Left kidney (tissue), 2 donors: ENCODE results near the gene EXOC1L. TPM values are rescaled to one million over a fixed set of nuclear protein-coding genes. Genes with fewer than 3 reads are reported as not detected.
"Not testable (repeated sequence)": the region's sequence is repeated elsewhere in the genome, so short reads cannot be mapped to it uniquely, and the experiment has no call there.

Experiments
- DNase-seq: peaks from one replicate; pipeline ENCODE4 v3.0.0-alpha.2; 2013
- polyA plus RNA-seq: library from polyadenylated mRNA; unstranded; fragments of 120-200 nt; gene quantifications from one replicate; pipeline ENCODE4 v1.2.1, GENCODE V29; 2013; ENCODE audit not compliant: insufficient read length

EXOC1L gene
- polyA plus RNA-seq, 1 donor = not detected

DNA sequence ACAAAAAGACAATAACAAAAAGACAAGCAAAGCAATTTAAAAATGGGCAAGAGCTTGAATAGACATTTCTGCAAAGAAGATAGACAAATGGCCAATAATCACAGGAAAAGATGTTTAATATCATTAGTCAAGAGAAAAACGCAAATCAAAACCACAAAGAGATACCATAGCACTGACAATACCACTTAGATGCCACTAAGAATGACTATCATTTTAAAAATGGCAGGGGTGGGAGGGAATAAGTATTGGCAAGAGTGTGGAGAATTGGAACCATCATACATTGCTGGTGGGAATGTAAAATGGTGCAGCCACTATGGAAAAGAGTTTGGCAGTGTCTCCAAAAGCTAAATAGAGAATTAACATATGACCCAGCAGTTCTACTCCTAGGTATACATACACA, 18.8 kb downstream of the EXOC1L start:
- no peak for DNase-seq

DNA sequence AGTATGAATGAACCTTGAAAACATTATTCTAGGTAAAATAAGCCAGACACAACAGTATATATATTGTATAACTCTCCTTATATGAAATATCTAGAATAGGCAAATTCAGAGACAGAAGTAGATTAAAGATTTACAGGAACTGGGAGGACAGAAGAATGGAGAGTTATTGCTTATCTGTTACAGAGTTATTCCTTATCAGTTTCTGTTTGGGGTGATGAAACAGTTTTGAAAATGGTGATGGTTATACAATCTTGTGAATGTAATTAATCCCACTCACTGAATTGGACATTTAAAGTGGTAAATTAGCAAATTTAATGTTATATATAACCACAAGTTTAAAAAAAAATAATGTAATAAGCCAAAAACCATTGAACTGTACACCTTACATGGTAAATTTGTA, 19.4 kb downstream of the EXOC1L start:
- no peak for DNase-seq

DNA sequence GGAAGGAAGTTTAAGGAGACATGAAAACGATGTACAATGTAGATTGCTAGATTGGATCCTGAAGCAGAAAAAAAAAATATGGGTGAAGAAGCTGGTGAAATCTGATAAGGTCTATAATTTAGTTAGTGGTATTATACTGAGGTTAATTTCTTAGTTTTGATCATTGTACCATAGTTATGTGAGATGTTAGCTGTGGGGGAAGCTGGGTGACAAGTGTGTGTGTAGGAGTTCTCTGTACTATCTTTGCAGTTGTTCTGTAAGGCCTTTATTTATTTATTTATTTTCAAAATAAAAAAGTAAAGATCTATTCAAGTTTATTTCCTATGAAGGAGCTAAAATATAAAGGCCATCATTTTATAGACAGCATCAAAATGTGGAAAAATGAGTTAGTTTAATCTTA, 21.4 kb downstream of the EXOC1L start:
- no peak for DNase-seq

DNA sequence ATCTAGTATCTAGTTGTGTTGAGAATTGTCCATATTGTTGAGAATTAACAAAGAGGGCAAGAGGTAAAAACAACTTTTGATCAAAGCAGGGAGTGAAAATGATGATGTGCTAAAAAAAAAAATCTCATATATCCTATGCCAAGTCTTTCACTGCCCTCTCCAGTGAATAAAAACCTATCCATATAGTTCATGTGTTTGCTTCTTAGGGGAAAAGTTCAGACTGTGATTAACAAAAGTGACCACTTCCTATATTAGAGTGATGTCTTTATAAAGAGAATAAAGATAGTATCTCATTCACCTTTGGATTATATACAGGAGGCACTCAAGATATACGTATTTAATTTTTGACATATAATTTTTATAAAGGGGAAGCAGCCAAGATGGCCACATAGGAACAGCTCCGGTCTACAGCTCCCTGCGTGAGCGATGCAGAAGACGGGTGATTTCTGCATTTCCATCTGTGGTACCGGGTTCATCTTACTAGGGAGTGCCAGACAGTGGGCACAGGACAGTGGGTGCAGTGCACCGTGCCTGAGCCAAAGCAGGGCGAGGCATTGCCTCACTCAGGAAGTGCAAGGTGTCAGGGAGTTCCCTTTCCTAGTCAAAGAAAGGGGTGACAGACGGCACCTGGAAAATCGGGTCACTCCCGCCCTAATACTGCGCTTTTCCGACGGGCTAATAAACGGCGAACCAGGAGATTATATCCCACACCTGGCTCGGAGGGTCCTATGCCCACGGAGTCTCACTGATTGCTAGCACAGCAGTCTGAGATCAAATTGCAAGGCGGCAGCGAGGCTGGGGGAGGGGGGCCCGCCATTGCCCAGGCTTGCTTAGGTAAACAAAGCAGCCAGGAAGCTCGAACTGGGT, 22.0 kb downstream of the EXOC1L start:
- not testable (repeated sequence) for DNase-seq

DNA sequence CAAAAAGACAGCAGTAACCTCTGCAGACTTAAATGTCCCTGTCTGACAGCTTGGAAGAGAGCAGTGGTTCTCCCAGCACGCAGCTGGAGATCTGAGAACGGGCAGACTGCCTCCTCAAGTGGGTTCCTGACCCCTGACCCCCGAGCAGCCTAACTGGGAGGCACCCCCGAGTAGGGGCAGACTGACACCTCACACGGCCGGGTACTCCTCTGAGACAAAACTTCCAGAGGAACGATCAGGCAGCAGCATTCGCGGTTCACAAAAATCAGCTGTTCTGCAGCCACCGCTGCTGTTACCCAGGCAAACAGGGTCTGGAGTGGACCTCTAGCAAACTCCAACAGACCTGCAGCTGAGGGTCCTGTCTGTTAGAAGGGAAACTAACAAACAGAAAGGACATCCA, 22.7 kb downstream of the EXOC1L start:
- DNase-seq = not testable (repeated sequence)

DNA sequence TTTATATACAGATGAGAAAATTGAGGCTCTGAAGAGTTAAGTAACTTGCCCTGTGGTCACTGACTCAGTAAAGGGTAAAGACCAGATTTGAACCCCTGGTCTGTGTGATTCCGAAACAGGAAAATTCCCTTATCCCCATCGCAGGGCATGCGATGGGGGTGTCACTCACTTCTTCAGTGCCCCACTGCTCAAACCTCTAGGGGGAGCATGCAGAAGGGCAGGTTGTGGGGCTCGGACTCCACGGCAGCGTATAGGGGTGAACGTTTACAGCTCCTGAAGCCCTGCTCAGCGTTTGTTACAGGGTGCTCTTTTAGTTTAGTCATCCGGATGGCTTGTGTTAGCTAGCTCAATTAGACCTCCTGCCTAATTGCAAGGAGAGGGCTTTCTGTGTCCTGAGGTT, 30.1 kb downstream of the EXOC1L start:
- no peak for DNase-seq

DNA sequence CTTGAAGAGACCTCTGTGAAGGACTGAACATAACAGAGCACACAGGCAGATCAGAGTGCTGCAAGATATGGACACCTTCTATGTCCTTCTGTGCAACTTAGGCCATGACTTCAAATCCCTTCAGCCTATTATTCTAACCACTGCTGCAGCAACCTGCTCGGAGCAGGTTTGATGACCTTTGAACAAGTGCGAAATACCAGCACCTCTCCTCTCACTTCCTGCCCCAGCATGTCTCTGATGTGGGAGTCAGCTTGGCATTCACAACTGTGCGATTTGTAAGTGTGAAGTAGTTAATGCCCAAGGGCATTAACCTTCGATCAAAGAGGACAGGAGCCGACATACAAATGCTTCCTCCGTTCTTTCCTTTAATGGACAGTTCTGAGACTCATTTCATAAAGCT, 32.3 kb downstream of the EXOC1L start:
- no peak for DNase-seq

DNA sequence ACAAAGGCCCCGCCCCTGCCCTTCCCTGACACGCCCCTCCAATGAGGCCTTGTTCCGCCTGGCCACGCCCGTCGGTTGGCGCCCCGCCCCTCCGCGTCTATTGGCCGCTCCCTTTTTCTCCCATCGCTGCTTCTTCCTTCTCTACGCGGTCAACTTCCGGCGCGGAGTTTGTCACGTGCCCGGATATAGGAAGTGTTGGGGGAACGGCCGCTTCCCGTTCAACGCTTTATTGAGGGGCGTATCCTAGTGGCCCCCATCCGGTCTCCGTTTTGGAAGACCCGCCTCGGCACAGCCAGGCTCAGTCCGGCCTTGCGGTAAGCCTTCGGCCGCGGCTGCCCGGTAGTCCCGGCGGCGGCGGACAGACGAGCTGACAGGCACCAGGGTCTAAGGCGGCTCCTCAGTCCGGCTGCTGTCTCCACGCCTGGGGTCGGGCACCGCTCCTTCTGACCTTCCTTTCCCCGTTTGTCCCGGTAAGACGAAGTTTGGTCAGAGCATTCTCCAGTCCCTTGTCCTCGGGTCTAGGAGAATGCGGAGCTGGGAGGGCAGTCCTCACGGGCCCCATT, 34.0 kb downstream of the EXOC1L start, which contains the start of gene EXOC1:
TSS of gene EXOC1 (plus strand) at position 165 of the 563 bp plus-strand sequence. CDS start 4,676 bp downstream, outside the sequence.
- DNase-seq = peak; percentile 96

DNA sequence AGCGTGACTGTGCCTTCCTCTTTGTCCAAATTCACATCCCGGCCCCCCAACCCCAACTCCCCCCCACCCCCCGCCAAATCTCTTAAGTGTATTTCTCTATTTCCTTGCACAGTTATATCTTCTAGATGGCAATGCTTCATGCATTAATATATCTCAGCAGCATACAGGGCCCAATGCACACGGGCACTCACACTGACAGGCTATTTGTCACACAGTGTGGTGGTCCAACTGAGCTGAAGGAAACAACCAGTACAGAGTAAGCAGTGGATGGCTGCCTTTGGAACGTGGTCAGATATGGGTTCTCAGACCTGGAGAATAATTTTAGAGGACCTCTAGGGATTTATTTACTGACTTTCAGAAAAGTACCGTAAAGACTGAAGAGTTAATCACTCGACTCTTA, 34.5 kb downstream of the EXOC1L start:
- DNase-seq = no peak

DNA sequence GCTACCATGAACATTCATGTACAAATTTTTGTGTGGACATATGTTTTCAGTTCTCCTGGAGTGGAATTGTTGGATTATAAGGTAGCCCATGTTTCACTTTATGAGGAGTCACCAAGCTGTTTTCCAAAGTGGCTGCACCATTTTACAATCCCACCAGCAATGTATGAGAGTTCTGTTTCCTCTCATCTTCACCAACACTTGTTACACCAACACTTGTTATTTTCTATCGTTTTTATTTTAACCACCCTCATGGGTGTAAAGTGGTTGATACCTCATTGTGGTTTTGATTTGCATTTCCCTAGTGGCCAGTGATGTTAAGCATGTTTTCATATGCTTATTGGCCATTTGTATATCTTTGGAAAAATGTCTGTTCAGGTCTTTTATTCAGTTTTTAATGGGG, 38.0 kb downstream of the EXOC1L start:
- no peak for DNase-seq

DNA sequence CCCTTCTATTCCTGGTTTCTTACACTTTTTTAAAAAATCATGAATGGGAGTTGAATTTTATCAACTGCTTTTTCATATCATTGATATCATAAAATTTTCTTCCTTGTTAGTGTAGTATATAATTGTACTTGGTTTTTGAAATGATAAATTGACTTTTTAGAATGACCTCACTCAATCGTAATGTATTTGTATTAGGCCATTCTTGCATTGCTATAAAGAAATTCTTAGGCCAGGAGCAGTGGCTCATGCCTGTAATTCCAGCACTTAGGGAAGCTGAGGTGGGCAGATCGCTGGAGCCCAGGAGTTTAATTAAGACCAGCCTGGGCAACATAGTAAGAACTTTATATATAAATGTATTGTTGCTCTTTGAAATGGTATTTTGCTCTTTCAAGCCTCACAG, 40.1 kb downstream of the EXOC1L start:
- no peak for DNase-seq

DNA sequence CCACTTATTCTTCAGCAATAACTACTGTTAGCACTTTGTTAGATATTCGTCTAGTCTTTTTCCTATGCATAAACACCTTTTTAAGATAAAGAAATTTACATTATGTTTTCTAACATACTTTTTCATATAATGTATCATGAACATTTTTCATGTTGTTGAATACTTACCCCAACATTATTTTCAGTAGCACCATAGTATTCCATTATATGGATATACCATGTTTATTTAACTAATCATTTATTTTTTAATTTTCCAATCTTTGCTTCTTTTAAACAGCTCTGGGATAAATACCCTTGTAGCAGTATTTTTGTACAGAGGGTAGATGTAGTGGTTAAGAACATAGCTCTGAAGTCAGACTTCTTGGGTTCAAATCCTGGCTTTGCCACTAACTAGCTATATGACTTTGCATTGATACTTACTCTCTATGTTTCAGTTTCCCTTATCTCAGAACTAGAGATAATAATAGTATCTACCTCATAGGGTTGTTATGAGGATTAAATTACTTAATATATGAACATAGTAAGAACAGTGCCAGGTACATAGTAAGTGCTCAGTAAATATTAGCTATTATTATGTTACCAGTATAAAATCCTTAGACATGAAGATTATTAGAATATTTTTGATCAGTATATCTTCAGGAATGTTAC, 45.1 kb downstream of the EXOC1L start:
- DNase-seq = no peak

DNA sequence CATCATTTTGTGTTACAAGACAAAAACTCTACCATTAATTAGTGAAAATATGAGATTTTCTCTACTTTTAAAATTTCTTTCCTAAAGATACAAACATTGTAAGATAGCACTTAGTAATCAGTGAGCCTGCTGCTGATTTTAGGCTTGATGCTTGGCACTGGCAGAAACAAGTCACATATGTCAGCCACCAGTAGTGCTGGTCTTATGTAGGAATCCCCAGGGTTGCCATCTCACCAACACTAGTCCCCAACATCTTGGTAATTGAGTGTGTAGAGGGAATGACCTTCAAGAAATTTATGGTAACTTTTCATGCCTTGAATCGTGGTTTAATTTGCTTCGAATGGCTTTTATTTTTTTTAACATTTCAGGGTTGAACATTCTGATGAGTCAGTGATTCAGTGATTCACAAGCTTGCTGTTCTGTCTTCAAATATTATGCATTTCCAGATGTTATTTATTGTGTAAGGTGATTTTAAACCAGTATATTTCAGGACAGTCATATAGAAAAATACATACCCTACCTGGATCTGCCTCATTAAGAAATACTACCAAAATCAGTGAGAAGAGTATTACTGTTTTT, 45.7 kb downstream of the EXOC1L start:
- DNase-seq = no peak

DNA sequence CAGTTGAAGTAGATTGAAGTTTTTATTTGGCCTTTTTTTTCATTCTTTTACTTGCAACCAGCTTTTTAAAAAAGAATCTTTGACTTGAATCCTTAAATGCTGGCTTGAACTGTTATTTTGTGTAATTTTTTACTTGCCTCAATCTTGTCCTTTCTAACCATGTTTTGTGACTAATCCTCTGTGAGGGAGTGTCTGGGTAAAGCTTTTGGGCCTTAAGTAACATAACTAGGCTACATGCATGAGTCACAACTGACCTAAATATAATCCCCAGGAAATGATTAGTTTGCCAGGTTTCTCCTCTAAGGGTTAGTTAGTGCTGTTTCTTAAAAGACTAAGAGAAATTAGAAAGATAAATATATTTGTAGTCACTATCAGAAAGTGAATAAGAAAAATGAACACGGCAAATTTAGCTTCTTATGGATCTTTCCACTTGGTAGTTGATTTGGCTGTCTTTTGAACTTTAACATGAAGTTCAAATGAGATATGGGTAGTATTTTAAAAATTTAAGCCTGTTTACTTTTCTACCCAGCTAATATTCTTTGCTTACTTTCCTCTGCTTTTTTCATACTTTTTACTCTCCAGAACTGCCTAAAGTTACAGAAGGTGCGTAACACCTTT, 46.8 kb downstream of the EXOC1L start:
- DNase-seq = no peak

DNA sequence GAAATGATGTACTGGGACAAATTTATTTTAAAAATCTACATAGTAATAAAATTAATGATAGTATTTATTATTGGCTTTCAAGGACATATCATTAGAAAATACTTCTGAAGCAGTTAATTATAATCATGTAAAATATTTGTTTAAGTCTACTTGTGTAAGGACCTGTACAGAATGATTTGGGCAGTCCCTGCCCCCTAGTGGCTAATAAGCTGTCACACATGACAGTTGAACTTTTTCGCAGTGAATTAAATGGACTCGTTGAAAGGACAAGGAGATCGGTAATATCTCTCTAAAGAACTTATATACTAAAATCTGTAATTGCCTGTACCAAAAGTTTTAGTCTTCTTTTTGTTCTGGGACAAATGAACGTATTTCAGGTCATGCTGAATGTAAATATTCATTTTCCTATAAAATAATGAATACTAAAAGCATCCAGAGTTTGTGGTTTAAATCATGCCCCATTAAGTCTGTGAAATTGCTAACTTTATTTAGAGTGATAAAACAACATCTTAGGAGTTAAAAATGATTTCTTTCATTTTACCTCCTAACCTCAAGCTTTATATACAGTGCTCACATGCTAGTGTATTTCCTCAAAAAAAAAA, 47.5 kb downstream of the EXOC1L start:
- DNase-seq = peak; percentile 49

DNA sequence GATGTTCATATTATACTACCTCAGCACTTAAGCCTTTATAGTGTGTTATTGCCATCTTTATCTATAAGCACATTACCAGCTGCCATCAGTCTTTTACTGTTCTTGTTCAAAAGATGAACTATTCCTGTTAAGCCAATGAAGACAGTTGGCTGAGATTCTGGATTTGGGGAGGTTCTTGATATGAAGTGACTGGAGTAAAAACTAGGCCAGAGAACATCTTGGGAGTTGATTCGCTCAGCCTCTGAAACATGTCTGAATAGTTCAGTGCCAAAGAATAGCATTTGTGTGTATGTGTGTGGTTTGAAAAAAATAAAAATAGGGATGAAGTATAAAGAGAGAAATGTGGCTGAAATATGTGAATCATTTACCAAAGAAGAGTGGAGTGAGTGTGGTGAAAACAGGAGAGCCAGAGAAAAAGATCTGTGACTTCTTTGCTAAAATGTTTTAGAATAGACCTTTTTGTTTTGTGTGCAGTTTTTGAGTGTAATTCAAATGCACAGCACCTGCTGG, 49.0 kb downstream of the EXOC1L start:
- DNase-seq = no peak

DNA sequence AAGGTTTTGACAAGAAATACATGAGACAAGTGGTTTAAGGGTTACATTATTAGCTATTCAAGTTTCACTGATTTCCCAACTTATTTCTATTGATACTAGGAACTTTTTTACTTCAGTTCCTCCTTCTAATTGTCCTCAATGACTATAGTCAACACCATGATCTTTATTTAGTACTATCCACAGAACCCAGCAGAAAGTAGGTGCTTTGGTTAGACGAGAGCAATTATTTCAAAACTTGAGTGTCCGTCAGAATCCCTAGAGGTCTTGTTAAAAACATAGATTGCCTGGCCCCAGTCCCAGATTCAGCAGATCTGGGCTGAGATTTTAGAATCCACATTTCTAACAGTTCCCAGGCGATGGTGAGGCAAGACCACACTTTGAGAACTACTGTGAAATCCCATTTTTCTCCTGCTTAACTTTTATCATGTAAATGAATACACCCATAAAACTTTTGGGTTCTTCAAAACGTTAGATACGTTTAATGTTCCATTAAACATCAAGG, 51.8 kb downstream of the EXOC1L start:
- no peak for DNase-seq

DNA sequence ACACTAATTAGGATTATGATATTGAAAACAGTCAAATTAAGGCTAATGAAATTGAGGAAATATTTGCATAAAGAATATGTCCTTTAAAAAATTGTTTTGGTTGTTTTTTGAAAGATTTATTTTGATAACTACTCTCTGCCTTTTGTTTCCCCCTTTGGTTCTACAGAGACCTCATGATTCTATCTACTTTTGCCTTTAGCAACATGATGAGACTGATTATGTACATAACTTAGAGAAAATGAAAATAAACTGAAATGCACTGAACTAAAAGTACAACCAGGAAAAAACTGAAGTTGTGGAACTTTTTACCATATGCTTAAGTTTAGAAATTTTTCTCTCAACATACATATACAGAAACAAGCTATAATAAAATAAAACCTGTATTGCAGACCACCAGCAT, 55.2 kb downstream of the EXOC1L start:
- no peak for DNase-seq

DNA sequence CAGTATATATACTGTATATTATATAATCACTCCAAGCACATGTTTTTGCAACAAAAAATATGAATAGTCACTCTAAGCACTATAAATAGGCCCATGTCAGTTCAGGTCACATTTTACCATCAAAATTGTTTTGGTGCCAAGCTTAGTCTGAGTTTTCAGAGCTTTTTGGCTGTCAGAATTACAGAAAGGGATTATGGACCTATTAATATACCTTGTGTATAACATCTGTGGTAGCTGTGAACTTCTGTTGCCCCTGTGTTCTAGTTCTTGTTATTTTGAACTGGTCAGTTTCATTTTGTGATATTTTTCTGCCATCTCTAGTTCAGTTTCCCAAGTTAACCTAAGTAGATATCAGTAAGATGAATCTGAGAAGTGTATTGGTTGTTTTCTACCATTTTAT, 56.8 kb downstream of the EXOC1L start:
- DNase-seq = no peak

DNA sequence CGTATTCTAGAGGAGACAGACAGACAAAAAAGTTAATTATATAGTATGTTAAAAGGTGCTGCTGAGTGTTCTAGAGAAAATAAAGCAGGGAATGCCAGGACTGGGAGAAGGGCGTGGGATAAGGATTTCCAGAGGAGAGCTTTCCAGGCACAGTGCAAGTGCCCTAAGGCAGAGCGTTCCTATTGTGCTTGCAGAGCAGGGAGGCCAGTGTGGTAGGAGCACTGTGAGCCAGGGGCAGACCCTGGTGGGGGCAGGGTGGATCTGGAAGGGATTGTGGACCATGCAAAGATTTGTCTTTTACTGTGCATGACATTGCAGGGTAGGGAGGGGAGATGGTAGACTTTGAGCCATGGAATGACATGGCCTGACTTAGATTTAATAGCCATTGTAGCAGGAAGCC, 59.6 kb downstream of the EXOC1L start:
- DNase-seq = no peak

DNA sequence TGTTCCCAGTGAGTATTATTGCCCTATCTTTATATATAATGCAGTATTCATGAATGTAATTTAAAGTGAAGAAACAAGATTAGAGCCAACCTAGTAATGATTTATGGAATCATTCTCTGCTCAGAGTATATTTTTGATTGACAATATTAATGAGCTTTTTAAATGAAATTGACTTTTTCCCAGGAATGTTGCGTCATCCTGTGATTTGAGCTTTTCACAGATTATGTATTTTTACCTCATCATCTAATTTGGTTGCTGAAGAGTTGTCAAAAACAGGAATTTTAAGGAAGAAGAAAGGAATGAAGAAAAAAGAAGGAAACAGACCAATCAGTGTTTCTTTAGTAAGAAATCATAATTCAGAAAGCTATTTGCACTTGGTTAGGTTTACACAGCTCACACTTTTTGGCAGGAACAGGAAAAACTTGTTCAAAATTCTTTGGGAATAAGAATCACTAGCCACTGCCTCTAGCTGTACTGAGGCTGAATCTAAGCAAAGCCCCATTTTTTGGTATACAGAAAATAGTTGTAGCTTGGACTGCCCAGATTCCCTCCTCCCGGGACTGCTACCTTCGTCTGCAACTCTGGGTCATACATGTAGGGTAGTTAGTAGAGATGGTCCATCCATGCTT, 61.2 kb downstream of the EXOC1L start:
- DNase-seq = no peak
